ENCODE data around the gene KCNT2.

The KCNT2 gene

GRCh38 chr1:196387766-196388165 is 220.5 kb downstream of the KCNT2 start:
- no peak for DNase-seq

- DNase-seq = no peak
Observed at GRCh38 chr1:196385109-196385508, 223.1 kb downstream of the KCNT2 start.

- DNase-seq = no peak
Observed at GRCh38 chr1:196382383-196382782, 225.9 kb downstream of the KCNT2 start.

DNA sequence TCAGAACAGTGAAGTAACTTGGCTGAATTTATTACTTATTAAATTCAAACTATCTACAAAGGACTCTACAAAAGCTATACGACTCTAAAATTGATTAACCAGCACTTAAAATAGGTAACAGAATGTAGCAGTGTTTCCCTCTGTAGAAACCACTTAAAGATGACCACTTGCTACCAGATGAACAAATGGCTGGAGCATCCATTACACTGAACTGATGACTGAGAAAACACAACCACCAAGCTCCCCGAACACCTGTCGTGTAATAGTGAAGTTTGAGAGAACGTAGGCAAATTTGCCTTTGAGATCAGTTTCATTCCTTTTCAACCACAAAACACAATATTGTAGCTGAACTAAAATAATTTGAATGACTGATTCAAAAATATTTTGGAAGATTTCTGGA is 226.7 kb downstream of the KCNT2 start:
- DNase-seq = peak; percentile 28

DNA sequence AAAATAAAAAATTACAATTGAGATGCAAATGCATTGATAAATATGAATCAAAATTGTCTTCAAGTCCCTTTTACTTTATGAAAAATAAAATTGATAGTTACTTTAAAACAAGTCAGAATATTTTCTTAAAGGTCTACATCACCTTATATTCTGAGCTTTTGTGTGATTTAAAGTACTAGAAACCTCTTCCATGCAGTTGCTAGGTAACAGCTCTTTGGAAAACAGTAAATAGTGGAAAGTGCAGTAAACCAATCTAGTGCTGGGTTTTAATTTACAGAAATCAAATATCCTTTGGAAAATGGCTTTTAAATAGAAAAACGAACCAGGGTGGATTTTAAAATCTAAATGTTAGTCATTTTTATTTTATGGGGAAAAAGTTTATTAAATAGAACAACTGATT is 227.9 kb downstream of the KCNT2 start:
- peak; percentile 84 for DNase-seq

- peak; percentile 62 for DNase-seq
Observed at GRCh38 chr1:196377811-196378210, 230.4 kb downstream of the KCNT2 start.

- no peak for DNase-seq
Observed at GRCh38 chr1:196376630-196377328, 231.5 kb downstream of the KCNT2 start.

- DNase-seq = no peak
Observed at GRCh38 chr1:196373798-196374197, 234.4 kb downstream of the KCNT2 start.

DNA sequence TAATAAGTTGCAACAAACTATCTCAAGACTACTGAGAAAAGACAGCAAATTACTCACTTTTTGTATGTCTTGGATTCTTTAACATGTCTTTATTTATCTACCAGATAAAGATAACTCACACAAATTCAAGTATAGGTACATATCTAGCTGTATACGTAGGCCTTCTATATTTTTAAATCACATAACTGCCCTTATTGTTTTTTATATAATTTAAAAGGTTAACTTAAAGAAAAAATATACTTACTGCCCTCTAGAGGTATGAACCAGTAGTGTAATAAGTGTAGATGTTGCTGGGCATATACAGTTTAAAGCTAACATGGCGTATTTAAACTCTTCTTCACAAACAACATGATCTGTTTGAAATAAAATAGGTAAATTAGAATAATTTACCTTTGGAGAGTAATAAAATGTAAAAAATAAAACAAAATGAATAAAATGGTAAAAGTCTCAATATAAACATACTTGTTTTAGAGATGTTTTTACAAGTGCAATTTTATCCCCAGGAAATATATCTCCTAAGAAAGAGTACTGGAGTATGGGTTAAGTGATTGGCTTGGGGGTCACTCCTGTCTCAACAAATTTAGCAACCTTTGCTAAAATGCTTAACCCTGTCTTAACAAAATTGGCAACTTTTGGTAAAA is 235.2 kb downstream of the KCNT2 start:
- DNase-seq = peak; percentile 66

- DNase-seq = no peak
Observed at GRCh38 chr1:196367838-196368237, 240.4 kb downstream of the KCNT2 start.

- DNase-seq = no peak
Observed at GRCh38 chr1:196366817-196367495, 241.3 kb downstream of the KCNT2 start.

DNA sequence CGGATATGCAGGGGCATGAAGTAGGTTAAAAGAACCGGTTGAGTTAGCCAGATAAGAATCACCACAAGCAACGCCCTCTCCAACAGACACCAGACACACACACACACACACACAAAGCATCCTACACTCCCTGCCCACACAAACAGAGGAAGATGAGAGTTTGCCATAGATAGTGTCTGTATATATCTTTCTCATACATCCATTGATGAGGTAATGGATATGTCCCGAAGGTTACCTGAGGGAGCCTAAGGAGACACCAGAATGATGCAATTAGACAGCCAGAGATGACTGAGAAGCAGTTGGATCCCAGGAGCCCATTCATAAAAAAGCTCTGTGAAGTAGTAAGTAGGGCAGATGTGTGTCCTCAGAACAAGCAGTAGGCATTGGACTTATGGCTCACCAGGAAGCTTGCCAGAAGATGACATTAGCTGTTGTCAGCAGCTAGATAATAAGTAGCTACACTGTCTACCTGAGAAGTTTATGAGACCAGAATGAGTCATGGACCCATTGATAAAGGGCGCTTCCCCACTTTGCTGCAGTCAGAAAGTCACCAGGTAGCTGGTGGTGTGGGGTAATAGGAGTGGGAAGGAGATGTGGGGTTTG is 247.0 kb downstream of the KCNT2 start:
- DNase-seq = peak; percentile 60

- no peak for DNase-seq
Observed at GRCh38 chr1:196357913-196358312, 250.3 kb downstream of the KCNT2 start.

GRCh38 chr1:196355206-196355786 is 252.9 kb downstream of the KCNT2 start:
- peak; percentile 52 for DNase-seq

GRCh38 chr1:196344453-196344852 is 263.8 kb downstream of the KCNT2 start:
- no peak for DNase-seq

DNA sequence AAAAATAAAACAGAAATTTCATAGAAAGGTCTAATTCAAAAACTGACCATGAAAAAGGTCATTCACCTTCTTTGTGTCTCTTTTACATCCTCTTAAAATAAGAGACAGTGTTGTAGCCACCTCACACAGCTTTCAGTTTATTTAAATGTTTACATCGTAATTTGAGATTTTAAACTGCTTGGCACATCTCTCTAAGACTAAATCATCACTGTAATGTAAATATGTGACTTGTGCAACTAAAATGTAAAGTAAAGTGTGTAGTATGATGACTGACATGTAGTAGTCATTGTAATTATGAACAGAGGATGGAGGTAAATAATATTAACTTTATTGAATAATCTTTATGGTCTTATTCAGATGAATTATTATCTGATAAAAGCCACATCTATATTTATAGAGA is 283.9 kb downstream of the KCNT2 start:
- peak; percentile 24 for DNase-seq

- DNase-seq = no peak
Observed at GRCh38 chr1:196323869-196324268, 284.4 kb downstream of the KCNT2 start.

DNA sequence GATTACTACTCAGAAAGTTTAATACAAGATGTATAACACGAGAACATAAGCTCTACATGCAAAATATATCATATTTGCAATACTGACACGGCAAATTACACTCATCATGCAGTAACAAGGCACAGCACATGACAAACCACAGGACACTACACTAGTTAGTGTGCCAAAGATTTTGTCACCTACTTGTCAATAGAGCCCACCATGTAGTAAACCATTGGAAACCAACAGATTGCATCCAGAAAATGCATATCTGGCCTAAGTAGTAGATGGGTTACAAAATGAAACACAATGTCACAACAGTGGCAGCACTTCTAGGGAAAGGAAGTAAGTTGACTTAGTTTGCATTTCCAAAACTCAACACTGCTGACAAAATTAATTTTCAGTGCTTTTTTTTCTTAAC is 288.9 kb downstream of the KCNT2 start:
- DNase-seq = no peak

- peak; percentile 69 for DNase-seq
Observed at GRCh38 chr1:196317535-196318522, 290.4 kb downstream of the KCNT2 start.

- DNase-seq = no peak
Observed at GRCh38 chr1:196312739-196313138, 295.5 kb downstream of the KCNT2 start.

GRCh38 chr1:196309386-196309785 is 298.9 kb downstream of the KCNT2 start:
- DNase-seq = peak; percentile 68

DNA sequence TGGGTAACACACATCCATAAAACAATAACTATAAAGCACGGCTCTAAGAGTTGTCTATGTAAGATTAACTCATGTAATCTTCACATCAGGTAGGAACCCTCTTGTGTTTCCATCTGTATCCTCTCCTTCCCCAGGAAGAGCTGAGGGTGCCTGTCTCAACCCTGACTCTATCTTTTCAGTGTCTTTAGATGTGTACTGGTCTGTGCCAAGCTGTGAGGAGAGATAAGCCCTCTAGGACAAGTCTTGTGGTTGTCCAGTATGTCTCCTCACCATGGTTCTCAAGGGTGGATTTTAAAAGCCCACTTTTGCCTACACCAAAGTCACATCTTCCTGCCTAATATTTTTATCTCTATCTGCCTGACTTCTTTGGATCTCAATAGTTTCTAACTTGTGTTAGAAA is 300.1 kb downstream of the KCNT2 start:
- DNase-seq = no peak

Measured in DMS53 (cell line).